Measurements from ENCODE around the gene SPN. TPM values are rescaled to one million over a fixed set of nuclear protein-coding genes. Genes with fewer than 3 reads are reported as not detected.

Gene SPN
- total and polyA plus RNA-seq, 9 of the 15 experiments (the other 6 are each of a cell fraction or from before 2014, with no cell fraction given) = 24.3 to 225 (median 79.4) TPM

- TF ChIP-seq NEUROD1 (IDR thresholded peaks at IDR 0.05; ENCODE audit: borderline replicate concordance, low read depth, low read length, partially characterized antibody) = no peak
- no peak for TF ChIP-seq NONO (IDR thresholded peaks at IDR 0.05; ENCODE audit: low read depth in 2 of 2, low read length in 1 of 2)
- TF ChIP-seq NFATC3 (IDR thresholded peaks at IDR 0.05) = no peak
- TF ChIP-seq PATZ1 (CRISPR knock-in tag; IDR thresholded peaks at IDR 0.05; ENCODE audit: borderline replicate concordance) = no peak
- no peak for TF ChIP-seq MTA3 (IDR thresholded peaks at IDR 0.05; ENCODE audit: borderline replicate concordance)
- no peak for TF ChIP-seq SIRT6 (IDR thresholded peaks at IDR 0.05; ENCODE audit: low read depth, low read length)
- TF ChIP-seq PHTF2 (CRISPR knock-in tag; IDR thresholded peaks at IDR 0.05) = no peak
- TF ChIP-seq USF2 (CRISPR knock-in tag; IDR thresholded peaks at IDR 0.05) = peak; percentile 82
- no peak for TF ChIP-seq SIN3A (IDR thresholded peaks at IDR 0.05; ENCODE audit: borderline replicate concordance in 2 of 2, control insufficient read depth in 1 of 2, low read depth in 2 of 2, low read length in 2 of 2)
- TF ChIP-seq ATF6 (CRISPR knock-in tag; IDR thresholded peaks at IDR 0.05) = 0 out of 2 replicates have a peak, but pooled peaks have one; percentile 52
- TF ChIP-seq EP400 (IDR thresholded peaks at IDR 0.05) = peak; percentile 76
- no peak for TF ChIP-seq PTRF (tag; IDR thresholded peaks at IDR 0.05)
- no peak for TF ChIP-seq SRSF1 (IDR thresholded peaks at IDR 0.05; ENCODE audit: low read depth, low read length)
- TF ChIP-seq CTBP1 (IDR thresholded peaks at IDR 0.05; ENCODE audit: borderline replicate concordance) = no peak
Observed at GRCh38 chr16:29710227-29711219, 47.5 kb downstream of the SPN start (continued).
